Panc1 (cell line): ENCODE results near the gene CACNA1E. TPM values are rescaled to one million over a fixed set of nuclear protein-coding genes. Genes with fewer than 3 reads are reported as not detected.

ENCODE experiments used
- ATAC-seq: fragments of 200-7000 bp; cut with Tn5 transposase; 2 replicates; pipeline ENCODE4 v1.9.1; 2020; ENCODE audit warnings: mild to moderate bottlenecking, moderate library complexity
- BruUV-seq: library from RNA; stranded (reverse); fragments of 400-500 nt; replicated peaks from 2 replicates; lab custom pipeline; 2021; lab: Mats Ljungman, UMichigan
- CTCF ChIA-PET: fragments of 300-600 bp; sonication (Branson Sonifier 250); formaldehyde crosslinking; loops from one replicate; lab custom pipeline; 2022; ENCODE audit warnings: antibody characterized with exemption; lab: Charles Lee
- POLR2A ChIA-PET: fragments of 300-600 bp; sonication (Branson Sonifier 250); formaldehyde crosslinking; loops from one replicate; lab custom pipeline; 2022; ENCODE audit warnings: antibody characterized with exemption; lab: Charles Lee
- DNase-seq: peaks from one replicate; pipeline ENCODE4 v3.0.0-alpha.2; 2010; ENCODE audit warnings: low read depth, low spot score
- H3K27ac ChIP-seq: 2 replicates; pipeline ENCODE4 v1.5.1; 2011; ENCODE audit warnings: mild to moderate bottlenecking, low read length, inconsistent platforms
- H3K27me3 ChIP-seq: fragments of 200-500 bp; sonication (Bioruptor generic); 2 replicates; pipeline ENCODE4 v1.6.0; 2014; ENCODE audit warnings: low read length, inconsistent platforms; ENCODE audit not compliant: control insufficient read depth, insufficient read depth
- H3K36me3 ChIP-seq: fragments of 200-500 bp; sonication (Bioruptor generic); 2 replicates; pipeline ENCODE4 v1.5.1; 2014; ENCODE audit warnings: inconsistent platforms, mild to moderate bottlenecking, low read length, moderate library complexity; ENCODE audit not compliant: control insufficient read depth, insufficient read depth
- H3K4me1 ChIP-seq: 2 replicates; pipeline ENCODE4 v1.5.1; 2011; ENCODE audit warnings: inconsistent platforms, mild to moderate bottlenecking, low read length, moderate library complexity; ENCODE audit not compliant: control insufficient read depth, insufficient read depth
- H3K4me3 ChIP-seq, 2 experiments: 2 replicates each; pipeline ENCODE4 v1.5.1; 2011 to 2012; ENCODE audit warnings: low read depth in 2 of 2, low read length in 2 of 2, mild to moderate bottlenecking in 2 of 2, inconsistent platforms in 1 of 2, moderate library complexity in 1 of 2
- H3K9me3 ChIP-seq: fragments of 200-500 bp; sonication (Bioruptor generic); 2 replicates; pipeline ENCODE4 v1.5.1; 2014; ENCODE audit warnings: low read depth, mild to moderate bottlenecking, inconsistent platforms, low read length, moderate library complexity; ENCODE audit not compliant: control insufficient read depth, insufficient read depth
- POLR2AphosphoS5 ChIP-seq: IDR thresholded peaks from 2 replicates; pipeline ENCODE4 v1.6.1; 2012; ENCODE audit warnings: mild to moderate bottlenecking, low read depth, low read length, moderate library complexity
- SIN3A ChIP-seq: IDR thresholded peaks from 2 replicates; pipeline ENCODE4 v1.6.1; 2012; ENCODE audit warnings: low read depth, mild to moderate bottlenecking, low read length, moderate library complexity, borderline replicate concordance; ENCODE audit not compliant: insufficient read depth
- TCF7L2 ChIP-seq: IDR thresholded peaks from 2 replicates; pipeline ENCODE4 v1.6.1; 2011; ENCODE audit warnings: mild to moderate bottlenecking, low read depth, low read length, inconsistent platforms
- in situ Hi-C: cut with HindIII; loops from 2 replicates; pipeline ENCODE4 v1.10.0; 2016; ENCODE audit warnings: low sequenced_read_pairs, low pct_unique_long_range_greater_than_20kb
- intact Hi-C: fragments of 100-400 bp; cut with micrococcal nuclease; formaldehyde crosslinking; loops from one replicate; pipeline ENCODE4 v1.10.0; 2022; ENCODE audit not compliant: unreplicated experiment
- total RNA-seq: library from RNA; stranded (reverse); gene quantifications from one replicate; pipeline ENCODE4 v1.2.1, GENCODE V29; 2021; ENCODE audit not compliant: unreplicated experiment
- TF ChIP-seq, protein P1 (sequence below): fragments of 450-650 bp; IDR thresholded peaks from 2 replicates; pipeline ENCODE4 v1.5.1; 2017; ENCODE audit warnings: mild to moderate bottlenecking
- TF ChIP-seq, protein P2 (sequence below), 2 experiments: IDR thresholded peaks; 2 replicates each; pipeline ENCODE4 v1.6.1; 2011 to 2012; ENCODE audit warnings: low read depth in 2 of 2, control low read depth in 1 of 2, low read length in 1 of 2, mild to moderate bottlenecking in 1 of 2, moderate library complexity in 1 of 2; ENCODE audit not compliant: insufficient read depth in 1 of 2

Gene CACNA1E
- total RNA-seq, 1 experiment from 2014 or later: not detected

DNA sequence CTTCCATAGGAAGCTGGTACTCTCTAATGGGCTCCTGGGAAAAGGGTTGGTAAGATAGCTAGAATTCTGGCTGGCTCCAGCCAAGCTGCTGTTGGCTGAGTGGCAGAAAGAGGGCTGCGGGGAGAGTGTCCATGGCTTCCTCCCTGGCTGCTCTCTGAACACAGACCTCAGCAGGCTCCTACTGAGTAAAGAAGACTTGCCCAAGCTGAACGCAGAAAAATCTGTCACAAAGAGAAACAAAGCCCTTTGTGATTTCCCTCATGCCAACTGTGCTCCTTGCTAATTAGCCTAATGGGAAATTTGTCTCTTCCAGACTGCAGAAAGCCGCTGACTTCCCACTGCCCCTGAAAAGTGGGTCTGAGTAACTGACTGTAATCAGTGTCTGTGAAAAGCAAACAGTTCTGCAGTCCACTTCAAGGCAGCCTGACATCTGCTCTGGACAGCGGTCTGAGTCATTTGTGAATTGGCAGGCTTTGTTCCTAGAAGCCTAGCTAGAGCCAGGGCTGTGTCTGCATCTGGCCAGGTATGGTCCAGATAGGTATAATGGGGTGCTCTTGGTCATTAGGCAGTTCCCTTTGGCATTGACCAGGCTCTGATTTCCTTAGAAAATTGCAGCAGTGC, 295.4 kb downstream of the CACNA1E start:
- H3K27ac ChIP-seq: no peak overlapping the region

DNA sequence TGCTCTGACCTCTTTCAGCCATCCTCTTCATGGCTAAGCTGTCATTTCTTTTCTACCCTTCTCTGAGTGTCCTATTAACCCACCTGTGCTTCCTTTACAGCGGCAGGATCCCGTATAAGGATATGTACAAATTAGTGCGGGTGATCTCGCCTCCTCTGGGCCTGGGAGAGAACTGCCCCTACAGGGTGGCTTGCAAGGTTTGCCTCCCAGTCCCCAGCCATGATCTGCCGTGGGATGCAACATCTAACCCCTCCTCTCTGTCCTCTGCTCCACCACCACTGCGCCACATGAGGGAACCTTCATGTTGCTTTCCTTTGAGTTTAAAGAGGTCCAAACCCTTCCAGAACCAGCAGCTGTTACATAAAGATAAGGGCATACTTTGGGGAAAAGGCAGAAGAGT, 296.0 kb downstream of the CACNA1E start:
- ChIA-PET POLR2A (interaction anchor here (0.6 kb wide), 1 partner anchor 588 kb away, joined by 3 read pairs; no protein-coding TSS in a partner anchor), CTCF (no interaction called here)
- H3K36me3 ChIP-seq: no peaks in the 10 kb centered on the region
- H3K4me1 ChIP-seq: no peaks in the 10 kb centered on the region
- TF ChIP-seq, protein P1, sequence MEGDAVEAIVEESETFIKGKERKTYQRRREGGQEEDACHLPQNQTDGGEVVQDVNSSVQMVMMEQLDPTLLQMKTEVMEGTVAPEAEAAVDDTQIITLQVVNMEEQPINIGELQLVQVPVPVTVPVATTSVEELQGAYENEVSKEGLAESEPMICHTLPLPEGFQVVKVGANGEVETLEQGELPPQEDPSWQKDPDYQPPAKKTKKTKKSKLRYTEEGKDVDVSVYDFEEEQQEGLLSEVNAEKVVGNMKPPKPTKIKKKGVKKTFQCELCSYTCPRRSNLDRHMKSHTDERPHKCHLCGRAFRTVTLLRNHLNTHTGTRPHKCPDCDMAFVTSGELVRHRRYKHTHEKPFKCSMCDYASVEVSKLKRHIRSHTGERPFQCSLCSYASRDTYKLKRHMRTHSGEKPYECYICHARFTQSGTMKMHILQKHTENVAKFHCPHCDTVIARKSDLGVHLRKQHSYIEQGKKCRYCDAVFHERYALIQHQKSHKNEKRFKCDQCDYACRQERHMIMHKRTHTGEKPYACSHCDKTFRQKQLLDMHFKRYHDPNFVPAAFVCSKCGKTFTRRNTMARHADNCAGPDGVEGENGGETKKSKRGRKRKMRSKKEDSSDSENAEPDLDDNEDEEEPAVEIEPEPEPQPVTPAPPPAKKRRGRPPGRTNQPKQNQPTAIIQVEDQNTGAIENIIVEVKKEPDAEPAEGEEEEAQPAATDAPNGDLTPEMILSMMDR: no peak
- TF ChIP-seq, protein P2, sequence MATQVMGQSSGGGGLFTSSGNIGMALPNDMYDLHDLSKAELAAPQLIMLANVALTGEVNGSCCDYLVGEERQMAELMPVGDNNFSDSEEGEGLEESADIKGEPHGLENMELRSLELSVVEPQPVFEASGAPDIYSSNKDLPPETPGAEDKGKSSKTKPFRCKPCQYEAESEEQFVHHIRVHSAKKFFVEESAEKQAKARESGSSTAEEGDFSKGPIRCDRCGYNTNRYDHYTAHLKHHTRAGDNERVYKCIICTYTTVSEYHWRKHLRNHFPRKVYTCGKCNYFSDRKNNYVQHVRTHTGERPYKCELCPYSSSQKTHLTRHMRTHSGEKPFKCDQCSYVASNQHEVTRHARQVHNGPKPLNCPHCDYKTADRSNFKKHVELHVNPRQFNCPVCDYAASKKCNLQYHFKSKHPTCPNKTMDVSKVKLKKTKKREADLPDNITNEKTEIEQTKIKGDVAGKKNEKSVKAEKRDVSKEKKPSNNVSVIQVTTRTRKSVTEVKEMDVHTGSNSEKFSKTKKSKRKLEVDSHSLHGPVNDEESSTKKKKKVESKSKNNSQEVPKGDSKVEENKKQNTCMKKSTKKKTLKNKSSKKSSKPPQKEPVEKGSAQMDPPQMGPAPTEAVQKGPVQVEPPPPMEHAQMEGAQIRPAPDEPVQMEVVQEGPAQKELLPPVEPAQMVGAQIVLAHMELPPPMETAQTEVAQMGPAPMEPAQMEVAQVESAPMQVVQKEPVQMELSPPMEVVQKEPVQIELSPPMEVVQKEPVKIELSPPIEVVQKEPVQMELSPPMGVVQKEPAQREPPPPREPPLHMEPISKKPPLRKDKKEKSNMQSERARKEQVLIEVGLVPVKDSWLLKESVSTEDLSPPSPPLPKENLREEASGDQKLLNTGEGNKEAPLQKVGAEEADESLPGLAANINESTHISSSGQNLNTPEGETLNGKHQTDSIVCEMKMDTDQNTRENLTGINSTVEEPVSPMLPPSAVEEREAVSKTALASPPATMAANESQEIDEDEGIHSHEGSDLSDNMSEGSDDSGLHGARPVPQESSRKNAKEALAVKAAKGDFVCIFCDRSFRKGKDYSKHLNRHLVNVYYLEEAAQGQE (IDR thresholded peaks at IDR 0.05; ENCODE audit: insufficient read depth in 1 of 2, low read depth in 2 of 2, low read length in 1 of 2): no peak
- no peaks in the 10 kb centered on the region for H3K9me3 ChIP-seq
- H3K27ac ChIP-seq: no peak overlapping the region
- peaks cover 3% of the 10 kb centered on the region; the same call in 1 of the 2 replicates for H3K27me3 ChIP-seq
- in situ Hi-C loops (no loop called here), intact Hi-C loops (no loop called here)
- DNase-seq (no peak), ATAC-seq (no peak)
- BruUV-seq: no TSS peak
- H3K4me3 ChIP-seq: no peak overlapping the region

More for the DNA sequence above, 295.4 kb downstream of the CACNA1E start:
- intact Hi-C loops: no loop called here
- Histone ChIP-seq H3K4me1 (no peaks in the 10 kb centered on the region), H3K27me3 (peaks cover 3% of the 10 kb centered on the region; the same call in 1 of the 2 replicates), H3K36me3 (no peaks in the 10 kb centered on the region), H3K4me3 (no peak overlapping the region), H3K9me3 (no peaks in the 10 kb centered on the region)
- DNase-seq (no peak), ATAC-seq (no peak)
- BruUV-seq: no TSS peak
- POLR2A ChIA-PET: interaction anchor here (0.6 kb wide), 1 partner anchor 587 kb away, joined by 3 read pairs; no protein-coding TSS in a partner anchor
- CTCF ChIA-PET: no interaction called here
- no peak for TF ChIP-seq TCF7L2
- no peak for TF ChIP-seq SIN3A
- TF ChIP-seq POLR2AphosphoS5: no peak
- TF ChIP-seq, protein P2 (IDR thresholded peaks at IDR 0.05; ENCODE audit: insufficient read depth in 1 of 2, low read depth in 2 of 2, low read length in 1 of 2): no peak
- TF ChIP-seq, protein P1: no peak
- in situ Hi-C loops: no loop called here
